H1 (cell line): Measurements from ENCODE around the gene STK32C. TPM values are rescaled to one million over a fixed set of nuclear protein-coding genes. Genes with fewer than 3 reads are reported as not detected.

Experiments used
- ASH2L ChIP-seq: fragments of 200-600, 300-600 bp; sonication (generic); IDR thresholded peaks from one replicate; pipeline ENCODE4 v1.7.1; 2017; ENCODE audit warnings: low read length
- BCL11A ChIP-seq, 2 experiments: IDR thresholded peaks; one replicate each; pipeline ENCODE4 v1.6.1; 2011; ENCODE audit warnings: low read depth in 2 of 2, low read length in 2 of 2, mild to moderate bottlenecking in 2 of 2
- CREB1 ChIP-seq: IDR thresholded peaks from 2 replicates; pipeline ENCODE4 v1.6.1; 2012; ENCODE audit warnings: inconsistent platforms
- GABPA ChIP-seq: IDR thresholded peaks from 2 replicates; pipeline ENCODE4 v1.6.1; 2011; ENCODE audit warnings: mild to moderate bottlenecking, low read length, moderate library complexity, borderline replicate concordance; ENCODE audit not compliant: insufficient read depth
- TAF1 ChIP-seq: IDR thresholded peaks from 2 replicates; pipeline ENCODE4 v1.6.1; 2011; ENCODE audit warnings: mild to moderate bottlenecking, low read depth, low read length
- TAF7 ChIP-seq: optimal IDR thresholded peaks from 2 replicates; pipeline ENCODE3; 2011; ENCODE audit warnings: low read depth, mild to moderate bottlenecking, inconsistent platforms, low read length, moderate library complexity, borderline replicate concordance
- TCF12 ChIP-seq: IDR thresholded peaks from 2 replicates; pipeline ENCODE4 v1.6.1; 2011; ENCODE audit warnings: low read depth, mild to moderate bottlenecking, low read length
- polyA plus RNA-seq, 7 experiments: library from polyadenylated mRNA; depleted of rRNA in 3 of 7; stranded (reverse) in 5 of 7; unstranded in 2 of 7; fragments of >200 nt in 5 of 7; fragments of 200-250 nt in 2 of 7; gene quantifications; 1 replicate in 5 of 7; 2 replicates in 1 of 7; 4 replicates in 1 of 7; pipeline versions ENCODE4 v1.2.1 to v1.2.3, GENCODE V29; 2011 to 2013; ENCODE audit warnings: missing spikeins in 2 of 7, mixed read lengths in 2 of 7
- total RNA-seq: library from RNA; stranded (reverse); fragmentation: NEBNext Ultra II Directional; extraction: Animal tissue kit (Norgen Biotek cat#: 25700); gene quantifications from 2 replicates; pipeline ENCODE4 v1.2.1, GENCODE V29; 2021
- TF ChIP-seq, protein P1 (sequence below): fragments of 300-600 bp; sonication (generic); IDR thresholded peaks from 2 replicates; pipeline ENCODE4 v1.7.1; 2012; ENCODE audit warnings: low read length, moderate library complexity, mild to moderate bottlenecking, inconsistent platforms; ENCODE audit not compliant: insufficient replicate concordance
- TF ChIP-seq, protein P2 (sequence below): IDR thresholded peaks from 2 replicates; pipeline ENCODE4 v1.6.1; 2012; ENCODE audit warnings: low read length, inconsistent platforms
- TF ChIP-seq, protein P3 (sequence below): IDR thresholded peaks from 2 replicates; pipeline ENCODE4 v1.6.1; 2011; ENCODE audit warnings: low read depth, mild to moderate bottlenecking, low read length; ENCODE audit not compliant: insufficient read depth

STK32C gene
- total and polyA plus RNA-seq, 2 of the 8 experiments (the other 6 are each of a cell fraction or from before 2014, with no cell fraction given): 10.6 to 15.6 TPM

DNA sequence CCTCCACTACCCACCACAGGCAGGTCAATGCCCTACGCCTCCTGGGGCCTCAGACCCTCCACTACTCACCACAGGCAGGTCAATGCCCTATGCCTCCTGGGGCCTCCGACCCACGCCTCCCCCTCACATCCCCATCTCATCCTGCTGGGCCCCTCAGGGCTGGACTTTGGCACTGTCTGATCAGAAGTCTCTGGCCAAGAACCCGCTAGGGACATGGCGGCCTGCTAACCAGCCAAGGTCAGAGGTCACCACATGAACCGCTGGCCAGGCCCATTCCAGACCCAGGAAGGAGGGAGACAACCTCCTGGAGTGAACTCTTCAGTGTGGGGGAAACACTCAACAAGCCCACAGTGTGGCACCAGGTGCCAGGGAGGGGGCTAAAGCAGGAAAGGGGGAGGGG lies 55.8 kb downstream of the STK32C start (continued):
- TF ChIP-seq, protein P1, sequence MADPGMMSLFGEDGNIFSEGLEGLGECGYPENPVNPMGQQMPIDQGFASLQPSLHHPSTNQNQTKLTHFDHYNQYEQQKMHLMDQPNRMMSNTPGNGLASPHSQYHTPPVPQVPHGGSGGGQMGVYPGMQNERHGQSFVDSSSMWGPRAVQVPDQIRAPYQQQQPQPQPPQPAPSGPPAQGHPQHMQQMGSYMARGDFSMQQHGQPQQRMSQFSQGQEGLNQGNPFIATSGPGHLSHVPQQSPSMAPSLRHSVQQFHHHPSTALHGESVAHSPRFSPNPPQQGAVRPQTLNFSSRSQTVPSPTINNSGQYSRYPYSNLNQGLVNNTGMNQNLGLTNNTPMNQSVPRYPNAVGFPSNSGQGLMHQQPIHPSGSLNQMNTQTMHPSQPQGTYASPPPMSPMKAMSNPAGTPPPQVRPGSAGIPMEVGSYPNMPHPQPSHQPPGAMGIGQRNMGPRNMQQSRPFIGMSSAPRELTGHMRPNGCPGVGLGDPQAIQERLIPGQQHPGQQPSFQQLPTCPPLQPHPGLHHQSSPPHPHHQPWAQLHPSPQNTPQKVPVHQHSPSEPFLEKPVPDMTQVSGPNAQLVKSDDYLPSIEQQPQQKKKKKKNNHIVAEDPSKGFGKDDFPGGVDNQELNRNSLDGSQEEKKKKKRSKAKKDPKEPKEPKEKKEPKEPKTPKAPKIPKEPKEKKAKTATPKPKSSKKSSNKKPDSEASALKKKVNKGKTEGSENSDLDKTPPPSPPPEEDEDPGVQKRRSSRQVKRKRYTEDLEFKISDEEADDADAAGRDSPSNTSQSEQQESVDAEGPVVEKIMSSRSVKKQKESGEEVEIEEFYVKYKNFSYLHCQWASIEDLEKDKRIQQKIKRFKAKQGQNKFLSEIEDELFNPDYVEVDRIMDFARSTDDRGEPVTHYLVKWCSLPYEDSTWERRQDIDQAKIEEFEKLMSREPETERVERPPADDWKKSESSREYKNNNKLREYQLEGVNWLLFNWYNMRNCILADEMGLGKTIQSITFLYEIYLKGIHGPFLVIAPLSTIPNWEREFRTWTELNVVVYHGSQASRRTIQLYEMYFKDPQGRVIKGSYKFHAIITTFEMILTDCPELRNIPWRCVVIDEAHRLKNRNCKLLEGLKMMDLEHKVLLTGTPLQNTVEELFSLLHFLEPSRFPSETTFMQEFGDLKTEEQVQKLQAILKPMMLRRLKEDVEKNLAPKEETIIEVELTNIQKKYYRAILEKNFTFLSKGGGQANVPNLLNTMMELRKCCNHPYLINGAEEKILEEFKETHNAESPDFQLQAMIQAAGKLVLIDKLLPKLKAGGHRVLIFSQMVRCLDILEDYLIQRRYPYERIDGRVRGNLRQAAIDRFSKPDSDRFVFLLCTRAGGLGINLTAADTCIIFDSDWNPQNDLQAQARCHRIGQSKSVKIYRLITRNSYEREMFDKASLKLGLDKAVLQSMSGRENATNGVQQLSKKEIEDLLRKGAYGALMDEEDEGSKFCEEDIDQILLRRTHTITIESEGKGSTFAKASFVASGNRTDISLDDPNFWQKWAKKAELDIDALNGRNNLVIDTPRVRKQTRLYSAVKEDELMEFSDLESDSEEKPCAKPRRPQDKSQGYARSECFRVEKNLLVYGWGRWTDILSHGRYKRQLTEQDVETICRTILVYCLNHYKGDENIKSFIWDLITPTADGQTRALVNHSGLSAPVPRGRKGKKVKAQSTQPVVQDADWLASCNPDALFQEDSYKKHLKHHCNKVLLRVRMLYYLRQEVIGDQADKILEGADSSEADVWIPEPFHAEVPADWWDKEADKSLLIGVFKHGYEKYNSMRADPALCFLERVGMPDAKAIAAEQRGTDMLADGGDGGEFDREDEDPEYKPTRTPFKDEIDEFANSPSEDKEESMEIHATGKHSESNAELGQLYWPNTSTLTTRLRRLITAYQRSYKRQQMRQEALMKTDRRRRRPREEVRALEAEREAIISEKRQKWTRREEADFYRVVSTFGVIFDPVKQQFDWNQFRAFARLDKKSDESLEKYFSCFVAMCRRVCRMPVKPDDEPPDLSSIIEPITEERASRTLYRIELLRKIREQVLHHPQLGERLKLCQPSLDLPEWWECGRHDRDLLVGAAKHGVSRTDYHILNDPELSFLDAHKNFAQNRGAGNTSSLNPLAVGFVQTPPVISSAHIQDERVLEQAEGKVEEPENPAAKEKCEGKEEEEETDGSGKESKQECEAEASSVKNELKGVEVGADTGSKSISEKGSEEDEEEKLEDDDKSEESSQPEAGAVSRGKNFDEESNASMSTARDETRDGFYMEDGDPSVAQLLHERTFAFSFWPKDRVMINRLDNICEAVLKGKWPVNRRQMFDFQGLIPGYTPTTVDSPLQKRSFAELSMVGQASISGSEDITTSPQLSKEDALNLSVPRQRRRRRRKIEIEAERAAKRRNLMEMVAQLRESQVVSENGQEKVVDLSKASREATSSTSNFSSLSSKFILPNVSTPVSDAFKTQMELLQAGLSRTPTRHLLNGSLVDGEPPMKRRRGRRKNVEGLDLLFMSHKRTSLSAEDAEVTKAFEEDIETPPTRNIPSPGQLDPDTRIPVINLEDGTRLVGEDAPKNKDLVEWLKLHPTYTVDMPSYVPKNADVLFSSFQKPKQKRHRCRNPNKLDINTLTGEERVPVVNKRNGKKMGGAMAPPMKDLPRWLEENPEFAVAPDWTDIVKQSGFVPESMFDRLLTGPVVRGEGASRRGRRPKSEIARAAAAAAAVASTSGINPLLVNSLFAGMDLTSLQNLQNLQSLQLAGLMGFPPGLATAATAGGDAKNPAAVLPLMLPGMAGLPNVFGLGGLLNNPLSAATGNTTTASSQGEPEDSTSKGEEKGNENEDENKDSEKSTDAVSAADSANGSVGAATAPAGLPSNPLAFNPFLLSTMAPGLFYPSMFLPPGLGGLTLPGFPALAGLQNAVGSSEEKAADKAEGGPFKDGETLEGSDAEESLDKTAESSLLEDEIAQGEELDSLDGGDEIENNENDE: no peak
- no peak for TF ChIP-seq TAF1
- TF ChIP-seq ASH2L: no peak
- TF ChIP-seq, protein P2, sequence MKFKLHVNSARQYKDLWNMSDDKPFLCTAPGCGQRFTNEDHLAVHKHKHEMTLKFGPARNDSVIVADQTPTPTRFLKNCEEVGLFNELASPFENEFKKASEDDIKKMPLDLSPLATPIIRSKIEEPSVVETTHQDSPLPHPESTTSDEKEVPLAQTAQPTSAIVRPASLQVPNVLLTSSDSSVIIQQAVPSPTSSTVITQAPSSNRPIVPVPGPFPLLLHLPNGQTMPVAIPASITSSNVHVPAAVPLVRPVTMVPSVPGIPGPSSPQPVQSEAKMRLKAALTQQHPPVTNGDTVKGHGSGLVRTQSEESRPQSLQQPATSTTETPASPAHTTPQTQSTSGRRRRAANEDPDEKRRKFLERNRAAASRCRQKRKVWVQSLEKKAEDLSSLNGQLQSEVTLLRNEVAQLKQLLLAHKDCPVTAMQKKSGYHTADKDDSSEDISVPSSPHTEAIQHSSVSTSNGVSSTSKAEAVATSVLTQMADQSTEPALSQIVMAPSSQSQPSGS: no peak
- TF ChIP-seq BCL11A (IDR thresholded peaks at IDR 0.05; ENCODE audit: low read depth in 2 of 2, low read length in 2 of 2): no peak
- TF ChIP-seq TAF7: no peak
- no peak for TF ChIP-seq GABPA
- TF ChIP-seq CREB1: no peak
- no peak for TF ChIP-seq TCF12
- TF ChIP-seq, protein P3, sequence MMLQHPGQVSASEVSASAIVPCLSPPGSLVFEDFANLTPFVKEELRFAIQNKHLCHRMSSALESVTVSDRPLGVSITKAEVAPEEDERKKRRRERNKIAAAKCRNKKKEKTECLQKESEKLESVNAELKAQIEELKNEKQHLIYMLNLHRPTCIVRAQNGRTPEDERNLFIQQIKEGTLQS: no peak
